ENCODE measurements around the gene KRTAP23-1.

- TF ChIP-seq CTCF (IDR thresholded peaks at IDR 0.05 in 2 of 3, conservative IDR thresholded peaks at IDR 0.05 in 1 of 3; ENCODE audit: control insufficient read depth in 2 of 3, extremely low read depth in 1 of 3, insufficient read depth in 1 of 3, low read depth in 3 of 3, low read length in 3 of 3) (no peak), SP1 (IDR thresholded peaks at IDR 0.05; ENCODE audit: low read depth, low read length) (no peak), MXI1 (IDR thresholded peaks at IDR 0.05; ENCODE audit: low read depth, low read length) (no peak)
Observed at GRCh38 chr21:30333736-30334135, 14.7 kb downstream of the KRTAP23-1 start.
